ENCODE results near the gene AKT3.

AKT3 gene

GRCh38 chr1:243520831-243521230 lies 329.2 kb downstream of the AKT3 start:
- H3K27me3 ChIP-seq (ENCODE audit: control insufficient read depth, insufficient read depth, low read length), result no peaks in the 10 kb centered on the region
- H3K9me3 ChIP-seq (ENCODE audit: control insufficient read depth, low read depth, low read length), result peaks cover 7% of the 10 kb centered on the region

DNA sequence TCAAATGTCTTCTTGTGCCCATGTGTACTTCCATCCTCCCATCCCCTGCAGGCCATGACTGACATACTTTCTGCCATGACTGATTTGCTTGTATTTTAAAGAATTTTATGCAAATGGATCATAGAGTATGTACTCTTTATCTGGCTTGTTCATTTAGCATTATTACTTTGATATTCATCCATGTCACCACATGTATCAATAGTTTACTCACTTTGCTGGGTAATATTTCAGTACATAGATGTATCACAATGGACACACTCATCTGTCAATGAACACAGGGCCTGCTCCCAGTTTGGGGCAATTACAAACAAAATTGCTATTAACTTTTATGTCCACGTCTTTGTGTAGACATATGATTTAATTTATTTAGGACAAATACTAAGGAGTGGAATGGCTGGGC lies 335.1 kb downstream of the AKT3 start:
- H3K27me3 ChIP-seq (ENCODE audit: control insufficient read depth, insufficient read depth, low read length), result no peaks in the 10 kb centered on the region

More at GRCh38 chr1:243520831-243521230, 329.2 kb downstream of the AKT3 start:
- Histone ChIP-seq H3K36me3 (ENCODE audit: control insufficient read depth, low read depth, low read length) (no peaks in the 10 kb centered on the region), H3K9ac (ENCODE audit: low read length) (no peak overlapping the region), H3K27ac (ENCODE audit: low read length) (no peak overlapping the region), H3K4me1 (ENCODE audit: control insufficient read depth, low read depth, low read length) (peaks cover 7% of the 10 kb centered on the region), H3K4me3 (ENCODE audit: low read length) (no peak overlapping the region)

DNA sequence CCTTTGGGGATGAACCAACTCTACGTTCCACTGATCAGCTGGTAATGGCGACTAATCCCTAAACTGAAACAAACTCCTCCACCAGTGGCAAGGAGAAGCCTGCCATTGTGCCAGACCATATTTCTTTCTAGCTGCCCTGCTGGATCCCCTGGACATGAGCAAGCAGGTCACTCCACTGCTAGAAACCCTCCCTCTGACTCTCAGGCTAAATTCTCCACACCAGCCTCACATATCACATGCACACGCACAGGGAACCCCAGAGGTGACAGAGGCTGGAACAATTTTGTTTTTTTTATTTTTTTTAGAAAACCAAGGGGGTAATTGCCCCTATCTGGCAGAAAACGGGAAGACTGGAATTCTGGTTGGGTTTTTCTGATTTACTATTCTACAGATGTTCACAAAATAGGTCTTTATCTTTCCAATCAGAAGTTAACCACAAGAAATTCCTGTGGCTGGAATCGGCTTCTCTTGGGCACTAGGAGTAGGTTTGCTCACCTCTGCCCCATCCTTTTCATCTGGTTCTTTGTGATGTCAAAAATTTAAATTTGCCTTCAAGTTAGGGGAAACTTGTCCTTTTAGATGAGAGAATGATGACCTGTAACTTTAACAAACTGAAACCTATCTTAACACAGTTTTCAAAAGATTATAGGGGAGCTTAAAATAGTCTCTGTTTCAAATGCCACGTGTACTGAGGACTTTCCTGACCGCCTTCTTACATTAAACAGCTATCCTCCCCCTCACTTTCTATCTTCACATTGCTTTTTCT lies 336.1 kb downstream of the AKT3 start:
- Histone ChIP-seq H3K9me3 (ENCODE audit: control insufficient read depth, low read depth, low read length) (peaks cover 7% of the 10 kb centered on the region), H3K27me3 (ENCODE audit: control insufficient read depth, insufficient read depth, low read length) (no peaks in the 10 kb centered on the region), H3K36me3 (ENCODE audit: control insufficient read depth, low read depth, low read length) (peaks cover 3% of the 10 kb centered on the region), H3K27ac (ENCODE audit: low read length) (no peak overlapping the region), H3K9ac (ENCODE audit: low read length) (no peak overlapping the region), H3K4me3 (ENCODE audit: low read length) (no peak overlapping the region), H3K4me1 (ENCODE audit: control insufficient read depth, low read depth, low read length) (peaks cover 3% of the 10 kb centered on the region)

More for the DNA sequence above, 335.1 kb downstream of the AKT3 start:
- Histone ChIP-seq H3K9me3 (ENCODE audit: control insufficient read depth, low read depth, low read length) (peaks cover 7% of the 10 kb centered on the region), H3K4me3 (ENCODE audit: low read length) (no peak overlapping the region), H3K4me1 (ENCODE audit: control insufficient read depth, low read depth, low read length) (peaks cover 3% of the 10 kb centered on the region), H3K9ac (ENCODE audit: low read length) (no peak overlapping the region), H3K36me3 (ENCODE audit: control insufficient read depth, low read depth, low read length) (peaks cover 3% of the 10 kb centered on the region), H3K27ac (ENCODE audit: low read length) (no peak overlapping the region)

GRCh38 chr1:243510928-243511327 lies 339.1 kb downstream of the AKT3 start:
- no peaks in the 10 kb centered on the region for H3K9me3 ChIP-seq (ENCODE audit: control insufficient read depth, low read depth, low read length)
- H3K4me3 ChIP-seq (ENCODE audit: low read length), result no peak overlapping the region
- no peaks in the 10 kb centered on the region for H3K27me3 ChIP-seq (ENCODE audit: control insufficient read depth, insufficient read depth, low read length)
- peaks cover 3% of the 10 kb centered on the region for H3K36me3 ChIP-seq (ENCODE audit: control insufficient read depth, low read depth, low read length)
- H3K9ac ChIP-seq (ENCODE audit: low read length), result no peak overlapping the region
- peaks cover 24% of the 10 kb centered on the region for H3K4me1 ChIP-seq (ENCODE audit: control insufficient read depth, low read depth, low read length)
- no peak overlapping the region for H3K27ac ChIP-seq (ENCODE audit: low read length)

GRCh38 chr1:243508943-243509342 lies 341.1 kb downstream of the AKT3 start:
- Histone ChIP-seq H3K27me3 (ENCODE audit: control insufficient read depth, insufficient read depth, low read length) (no peaks in the 10 kb centered on the region), H3K4me1 (ENCODE audit: control insufficient read depth, low read depth, low read length) (peaks cover 21% of the 10 kb centered on the region), H3K9ac (ENCODE audit: low read length) (no peak overlapping the region), H3K36me3 (ENCODE audit: control insufficient read depth, low read depth, low read length) (peaks cover 3% of the 10 kb centered on the region), H3K9me3 (ENCODE audit: control insufficient read depth, low read depth, low read length) (no peaks in the 10 kb centered on the region), H3K4me3 (ENCODE audit: low read length) (no peak overlapping the region), H3K27ac (ENCODE audit: low read length) (no peak overlapping the region)

DNA sequence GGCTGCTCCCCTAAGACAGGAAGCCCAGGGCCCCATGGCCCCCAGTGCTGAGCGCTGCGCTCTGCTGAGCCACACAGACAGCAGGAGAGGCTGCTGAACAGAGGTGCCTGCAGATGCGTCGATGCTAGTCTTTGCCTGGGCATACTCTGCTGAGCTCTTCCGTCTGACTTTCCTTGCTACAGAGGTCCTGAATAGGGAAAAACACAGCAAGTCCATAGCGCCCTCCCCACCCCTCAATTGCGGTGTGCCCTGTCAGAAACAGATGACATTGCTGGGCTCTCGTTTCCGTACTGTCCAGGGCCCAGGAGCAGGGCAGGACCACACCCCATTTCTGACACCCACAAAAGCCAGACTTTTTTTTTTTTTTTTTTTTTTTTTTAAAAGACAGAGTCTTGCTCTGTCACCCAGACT lies 341.7 kb downstream of the AKT3 start:
- no peaks in the 10 kb centered on the region for H3K27me3 ChIP-seq (ENCODE audit: control insufficient read depth, insufficient read depth, low read length)
- H3K36me3 ChIP-seq (ENCODE audit: control insufficient read depth, low read depth, low read length), result peaks cover 3% of the 10 kb centered on the region
- H3K9ac ChIP-seq (ENCODE audit: low read length), result no peak overlapping the region
- H3K27ac ChIP-seq (ENCODE audit: low read length), result no peak overlapping the region
- H3K4me1 ChIP-seq (ENCODE audit: control insufficient read depth, low read depth, low read length), result peaks cover 21% of the 10 kb centered on the region
- no peak overlapping the region for H3K4me3 ChIP-seq (ENCODE audit: low read length)
- no peaks in the 10 kb centered on the region for H3K9me3 ChIP-seq (ENCODE audit: control insufficient read depth, low read depth, low read length)

DNA sequence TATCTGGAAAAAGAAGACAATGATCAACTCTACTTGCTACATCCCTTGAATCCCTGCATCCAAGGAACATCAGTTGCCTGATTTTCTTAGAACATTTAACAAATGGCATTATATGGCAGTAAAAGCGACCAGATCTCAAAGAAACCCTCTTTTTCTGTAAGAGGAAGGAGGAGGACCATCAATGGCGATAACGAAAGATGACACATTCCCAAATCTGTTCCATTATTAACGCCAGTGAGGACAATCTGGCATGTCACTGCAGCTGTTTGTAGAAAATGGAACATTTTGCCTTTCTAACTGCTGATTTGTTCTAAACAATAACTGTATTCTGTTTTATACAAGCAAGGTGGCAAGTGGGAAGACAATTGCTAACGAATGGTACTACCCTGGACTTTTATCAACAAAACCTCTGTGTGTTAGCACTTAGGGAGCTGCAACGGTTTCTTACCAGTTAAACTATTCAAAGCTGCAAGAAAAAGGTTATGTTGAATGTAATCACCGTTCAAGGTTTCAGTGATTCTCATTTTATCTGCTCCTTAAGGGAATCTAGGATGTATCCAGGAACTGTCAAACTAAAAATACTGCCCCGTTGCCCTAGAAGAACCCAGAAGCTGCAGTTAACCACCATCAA lies 342.3 kb downstream of the AKT3 start:
- no peaks in the 10 kb centered on the region for H3K9me3 ChIP-seq (ENCODE audit: control insufficient read depth, low read depth, low read length)
- H3K9ac ChIP-seq (ENCODE audit: low read length), result no peak overlapping the region
- H3K4me3 ChIP-seq (ENCODE audit: low read length), result no peak overlapping the region
- H3K4me1 ChIP-seq (ENCODE audit: control insufficient read depth, low read depth, low read length), result peaks cover 21% of the 10 kb centered on the region
- H3K27me3 ChIP-seq (ENCODE audit: control insufficient read depth, insufficient read depth, low read length), result no peaks in the 10 kb centered on the region
- no peak overlapping the region for H3K27ac ChIP-seq (ENCODE audit: low read length)
- H3K36me3 ChIP-seq (ENCODE audit: control insufficient read depth, low read depth, low read length), result peaks cover 3% of the 10 kb centered on the region

DNA sequence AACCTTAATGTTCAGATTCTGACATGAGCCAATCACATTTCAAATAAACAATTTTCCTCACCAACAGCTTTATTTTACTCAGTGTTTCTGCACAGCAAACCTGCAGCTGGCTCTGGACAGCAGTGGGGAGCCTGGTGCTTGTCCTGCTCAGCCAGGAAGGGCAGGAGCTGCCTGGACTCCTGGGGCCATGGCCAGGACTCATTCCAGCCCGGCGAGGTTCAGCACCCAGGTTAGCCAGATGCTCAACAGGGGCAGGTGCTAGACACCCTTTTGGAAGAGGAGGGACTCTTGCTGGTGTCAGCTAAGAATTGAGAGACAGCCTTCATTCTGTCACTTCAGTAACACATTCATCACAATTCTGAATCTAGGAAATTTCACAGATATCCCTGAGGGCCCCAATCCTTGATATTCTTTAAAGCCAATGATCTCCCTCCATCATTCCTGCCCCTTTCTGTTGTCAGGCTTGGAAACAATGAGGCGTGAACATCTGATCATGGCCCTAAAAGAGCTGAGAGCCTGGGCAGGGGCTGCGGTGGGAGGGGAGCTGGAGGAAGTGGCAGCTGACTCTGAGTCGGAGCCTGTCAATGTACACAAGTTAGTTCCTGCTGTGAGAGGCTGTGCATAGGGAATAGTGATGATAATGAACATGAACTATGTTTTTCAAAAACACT lies 342.9 kb downstream of the AKT3 start:
- Histone ChIP-seq H3K27ac (ENCODE audit: low read length) (no peak overlapping the region), H3K9me3 (ENCODE audit: control insufficient read depth, low read depth, low read length) (no peaks in the 10 kb centered on the region), H3K36me3 (ENCODE audit: control insufficient read depth, low read depth, low read length) (peaks cover 3% of the 10 kb centered on the region), H3K4me3 (ENCODE audit: low read length) (no peak overlapping the region), H3K27me3 (ENCODE audit: control insufficient read depth, insufficient read depth, low read length) (no peaks in the 10 kb centered on the region), H3K4me1 (ENCODE audit: control insufficient read depth, low read depth, low read length) (peaks cover 21% of the 10 kb centered on the region), H3K9ac (ENCODE audit: low read length) (no peak overlapping the region)

- Histone ChIP-seq H3K4me3 (ENCODE audit: low read length) (no peak overlapping the region), H3K9ac (ENCODE audit: low read length) (no peak overlapping the region), H3K36me3 (ENCODE audit: control insufficient read depth, low read depth, low read length) (no peaks in the 10 kb centered on the region), H3K4me1 (ENCODE audit: control insufficient read depth, low read depth, low read length) (peaks cover 21% of the 10 kb centered on the region), H3K9me3 (ENCODE audit: control insufficient read depth, low read depth, low read length) (no peaks in the 10 kb centered on the region), H3K27me3 (ENCODE audit: control insufficient read depth, insufficient read depth, low read length) (no peaks in the 10 kb centered on the region), H3K27ac (ENCODE audit: low read length) (no peak overlapping the region)
Observed at GRCh38 chr1:243505986-243506689, 343.9 kb downstream of the AKT3 start.

GRCh38 chr1:243503155-243503554 lies 346.9 kb downstream of the AKT3 start:
- Histone ChIP-seq H3K27me3 (ENCODE audit: control insufficient read depth, insufficient read depth, low read length) (no peaks in the 10 kb centered on the region), H3K9me3 (ENCODE audit: control insufficient read depth, low read depth, low read length) (no peaks in the 10 kb centered on the region), H3K4me1 (ENCODE audit: control insufficient read depth, low read depth, low read length) (peaks cover 24% of the 10 kb centered on the region), H3K36me3 (ENCODE audit: control insufficient read depth, low read depth, low read length) (no peaks in the 10 kb centered on the region), H3K9ac (ENCODE audit: low read length) (no peak overlapping the region), H3K4me3 (ENCODE audit: low read length) (no peak overlapping the region), H3K27ac (ENCODE audit: low read length) (no peak overlapping the region)

DNA sequence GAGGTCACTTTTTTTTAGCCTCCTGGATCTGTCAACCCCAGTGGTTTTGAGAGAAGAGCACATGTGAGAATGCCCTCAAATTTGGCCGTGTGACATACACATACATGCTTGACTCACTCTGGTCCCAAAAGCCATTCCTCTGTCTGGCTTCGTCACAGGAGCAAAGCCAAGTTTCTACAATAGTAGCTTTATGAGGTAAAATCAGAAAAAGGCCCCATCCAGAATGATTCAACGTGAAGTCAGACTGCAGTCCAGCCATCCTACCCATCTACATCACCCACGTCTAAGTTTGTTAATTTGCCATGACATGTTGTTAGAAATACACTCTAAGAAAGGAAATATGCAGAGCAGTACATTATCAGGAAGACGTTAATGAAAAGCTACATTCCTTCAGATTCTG lies 349.0 kb downstream of the AKT3 start:
- Histone ChIP-seq H3K27me3 (ENCODE audit: control insufficient read depth, insufficient read depth, low read length) (no peaks in the 10 kb centered on the region), H3K27ac (ENCODE audit: low read length) (no peak overlapping the region), H3K9me3 (ENCODE audit: control insufficient read depth, low read depth, low read length) (no peaks in the 10 kb centered on the region), H3K9ac (ENCODE audit: low read length) (no peak overlapping the region), H3K4me3 (ENCODE audit: low read length) (no peak overlapping the region), H3K36me3 (ENCODE audit: control insufficient read depth, low read depth, low read length) (no peaks in the 10 kb centered on the region), H3K4me1 (ENCODE audit: control insufficient read depth, low read depth, low read length) (peaks cover 15% of the 10 kb centered on the region)
